GM13977 (cell line): ENCODE data around the gene OR10G4.
"Not testable (repeated sequence)": the region's sequence is repeated elsewhere in the genome, so short reads cannot be mapped to it uniquely, and the experiment has no call there.

Source experiments
- DNase-seq: peaks from one replicate; pipeline ENCODE4 v3.0.0; 2012; ENCODE audit warnings: low spot score
- CTCF ChIP-seq: IDR thresholded peaks from 2 replicates; pipeline ENCODE4 v1.5.1; 2012; ENCODE audit warnings: mild to moderate bottlenecking, control low read depth; ENCODE audit not compliant: insufficient read depth; ENCODE audit errors: extremely low read depth, missing control alignments
- in situ Hi-C: fragments of 300-500 bp; cut with MboI; formaldehyde crosslinking; loops from one replicate; pipeline ENCODE4 v1.12.0; 2022; ENCODE audit warnings: low sequenced_read_pairs, low pct_unique_long_range_greater_than_20kb, mixed read lengths, inconsistent platforms; ENCODE audit not compliant: unreplicated experiment

The OR10G4 gene

GRCh38 chr11:124012697-124013096 lies at the start of gene OR10G4:
Gene OR10G4 (plus strand): TSS chr11:124012997. CDS start chr11:124015575, 2,578 bp downstream.
- no peak for TF ChIP-seq CTCF
- in situ Hi-C loops: no loop called here
- no peak for DNase-seq

- no peak for TF ChIP-seq CTCF
- in situ Hi-C loops: no loop called here
- DNase-seq: no peak
Measured at GRCh38 chr11:123973816-123974215, 39.0 kb upstream of the OR10G4 start.

- in situ Hi-C loops: no loop called here
- no peak for DNase-seq
- TF ChIP-seq CTCF: no peak
Measured at GRCh38 chr11:123976770-123977560, 35.8 kb upstream of the OR10G4 start.

GRCh38 chr11:123977731-123978347 lies 35.0 kb upstream of the OR10G4 start, which contains the start of gene OR10S1:
Gene OR10S1 (minus strand): TSS chr11:123977781. CDS start chr11:123977664, 117 bp downstream.
- no peak for DNase-seq
- in situ Hi-C loops: no loop called here
- TF ChIP-seq CTCF: no peak

GRCh38 chr11:123979311-123979710 lies 33.5 kb upstream of the OR10G4 start:
- DNase-seq: no peak
- in situ Hi-C loops: no loop called here
- no peak for TF ChIP-seq CTCF

GRCh38 chr11:123995119-123995518 lies 17.7 kb upstream of the OR10G4 start, which contains the start of gene OR10G6:
Gene OR10G6 (minus strand): TSS chr11:123995161. CDS start chr11:123995161, 0 bp downstream.
- no peak for DNase-seq
- no peak for TF ChIP-seq CTCF
- in situ Hi-C loops: no loop called here

- in situ Hi-C loops, DNase-seq: not testable (repeated sequence)
Measured at GRCh38 chr11:124015837-124016236, 3.0 kb downstream of the OR10G4 start.
